ENCODE results near the gene SLC22A4.

GRCh38 chr5:132358775-132359174 is 64.6 kb downstream of the SLC22A4 start:
- TF ChIP-seq CTCF (IDR thresholded peaks at IDR 0.05) (no peak), POLR2AphosphoS5 (IDR thresholded peaks at IDR 0.05; ENCODE audit: low read depth, low read length) (no peak), REST (IDR thresholded peaks at IDR 0.05; ENCODE audit: insufficient read depth in 1 of 2, low read depth in 2 of 2, low read length in 1 of 2) (no peak), TCF7L2 (IDR thresholded peaks at IDR 0.05; ENCODE audit: low read depth, low read length) (no peak)

Data from Panc1 (cell line).